NCI-H2107 treated with DMSO at 0.1 percent for 48 hours (cell line): Measurements from ENCODE around the gene ARPC2.
"Not testable (repeated sequence)": the region's sequence is repeated elsewhere in the genome, so short reads cannot be mapped to it uniquely, and the experiment has no call there.

Source experiments
- DNase-seq: peaks from one replicate; lab custom pipeline; 2025; ENCODE audit not compliant: unreplicated experiment; lab: John Stamatoyannopoulos, UW

ARPC2 gene

DNA sequence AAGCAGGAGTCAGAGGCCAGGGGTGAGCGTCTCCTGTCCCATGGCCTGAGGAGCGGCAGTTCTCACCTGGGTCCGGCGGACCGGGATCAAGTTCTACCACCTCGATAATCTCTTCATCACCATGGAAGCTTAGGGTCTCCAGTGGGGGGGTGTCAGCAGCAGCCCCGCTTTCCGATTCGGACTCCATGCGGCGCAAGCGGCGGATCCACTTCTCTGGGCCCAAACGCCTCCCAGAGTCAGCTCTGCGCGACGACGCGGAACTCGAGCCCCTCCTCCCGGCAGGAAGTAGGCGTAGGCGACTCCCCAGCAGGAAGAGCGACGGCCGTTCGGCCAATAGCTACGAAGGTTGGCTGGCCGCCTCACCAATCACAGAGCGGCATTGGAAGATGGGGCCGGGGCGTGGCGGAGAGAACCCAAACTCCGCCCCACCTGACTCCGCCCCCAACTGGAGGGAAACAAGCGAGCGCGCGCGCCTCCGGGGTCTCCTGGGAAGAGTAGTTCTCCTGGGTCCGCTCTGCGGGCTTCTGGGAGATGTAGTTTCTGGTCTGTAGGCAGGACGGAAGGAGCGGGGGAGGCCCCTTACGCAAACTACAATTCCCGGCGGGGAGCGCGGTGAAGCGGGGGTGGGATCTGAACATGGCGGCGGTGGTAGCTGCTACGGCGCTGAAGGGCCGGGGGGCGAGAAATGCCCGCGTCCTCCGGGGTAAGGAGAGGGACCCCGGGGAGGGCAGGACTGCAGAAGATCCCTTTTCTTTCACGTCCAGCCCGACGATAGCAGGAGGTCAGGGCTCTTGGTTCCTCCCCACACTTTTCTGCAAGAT, 53.1 kb downstream of the ARPC2 start, which contains the start of the genes AAMP and PNKD:
Gene AAMP (minus strand): TSS at position 238 of the 821 bp plus-strand sequence. CDS start 51 bp downstream, at position 187.
Gene PNKD (plus strand): TSS at position 620 of the 821 bp plus-strand sequence. CDS start 17 bp downstream, at position 637.
- DNase-seq: peak; percentile 93

DNA sequence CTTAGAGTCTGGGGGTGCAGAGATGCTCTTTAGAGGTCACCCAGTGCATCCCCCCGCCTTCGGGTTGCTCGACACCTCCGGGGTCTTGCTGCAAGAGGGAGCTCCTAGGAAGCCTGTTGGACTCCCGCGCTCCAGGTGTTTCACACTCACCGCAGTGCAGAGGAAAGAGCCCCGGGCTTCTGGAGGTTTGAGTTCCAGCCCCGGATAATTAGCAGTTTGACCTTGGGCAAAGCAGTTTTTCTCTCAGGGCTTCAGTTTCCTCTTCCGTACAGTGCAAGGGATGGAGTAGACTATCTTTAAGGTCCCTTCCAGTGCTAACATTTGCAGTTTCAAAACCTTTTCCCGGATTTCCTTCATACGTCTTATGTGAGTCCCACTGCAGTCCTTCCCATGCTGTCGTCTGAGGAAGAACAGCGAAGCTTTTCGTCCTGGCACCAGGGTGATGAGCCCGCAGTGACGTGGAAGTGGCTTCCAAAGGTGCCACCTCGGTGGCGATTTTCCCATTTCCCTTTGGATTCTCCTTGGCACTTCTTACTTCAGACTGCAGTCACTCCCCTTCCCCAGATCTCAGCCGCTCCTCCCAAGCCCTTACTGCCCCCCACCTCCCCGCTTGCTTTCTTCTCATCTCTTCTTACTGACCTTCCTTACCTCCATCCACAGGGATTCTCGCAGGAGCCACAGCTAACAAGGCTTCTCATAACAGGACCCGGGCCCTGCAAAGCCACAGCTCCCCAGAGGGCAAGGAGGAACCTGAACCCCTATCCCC, 53.9 kb downstream of the ARPC2 start:
- no peak for DNase-seq

DNA sequence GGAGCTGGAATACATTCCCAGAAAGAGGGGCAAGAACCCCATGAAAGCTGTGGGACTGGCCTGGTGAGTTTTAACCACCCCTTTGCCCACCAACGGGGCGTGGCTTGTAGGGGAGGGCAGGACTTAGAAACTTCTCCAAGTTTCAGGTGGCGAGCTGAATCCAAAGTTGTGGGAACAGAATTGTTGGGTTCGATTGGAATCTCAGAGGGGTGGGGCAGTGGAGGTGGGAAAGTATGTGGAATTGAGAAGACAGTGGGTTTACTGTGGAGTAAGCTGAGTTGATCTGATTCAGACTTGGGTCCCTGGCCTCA, 54.5 kb downstream of the ARPC2 start:
- no peak for DNase-seq

DNA sequence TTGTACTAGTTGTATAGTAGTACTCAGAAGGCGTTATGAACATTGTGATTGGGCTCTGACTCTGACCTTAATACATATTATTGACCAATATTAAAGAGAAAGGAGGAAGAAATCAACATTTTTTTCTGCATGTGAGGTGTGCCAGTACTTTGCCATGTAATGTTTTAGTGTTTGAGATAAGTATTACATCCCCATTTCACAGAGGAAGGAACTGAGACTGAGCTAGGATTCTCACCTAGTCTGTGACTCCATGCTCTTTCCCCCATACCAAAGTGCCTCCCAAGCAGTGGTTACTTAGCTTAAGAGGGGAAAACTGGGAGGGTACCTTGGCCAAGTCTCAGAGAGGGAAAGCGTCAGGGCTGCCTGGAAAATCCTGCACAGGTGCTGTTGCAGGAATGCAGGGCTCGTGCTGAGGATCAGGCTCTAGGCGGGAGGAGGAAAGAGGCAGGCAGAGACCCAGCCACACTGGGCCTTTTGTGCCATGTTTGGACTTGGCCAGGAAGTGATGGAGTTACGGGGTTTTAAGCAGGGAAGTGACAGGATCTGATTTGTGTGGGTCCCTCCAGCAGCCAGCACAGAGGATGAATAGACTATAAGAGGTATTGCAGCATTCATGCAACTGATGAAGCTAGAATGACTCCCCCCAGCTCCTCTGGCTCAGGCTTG, 55.0 kb downstream of the ARPC2 start:
- no peak for DNase-seq

DNA sequence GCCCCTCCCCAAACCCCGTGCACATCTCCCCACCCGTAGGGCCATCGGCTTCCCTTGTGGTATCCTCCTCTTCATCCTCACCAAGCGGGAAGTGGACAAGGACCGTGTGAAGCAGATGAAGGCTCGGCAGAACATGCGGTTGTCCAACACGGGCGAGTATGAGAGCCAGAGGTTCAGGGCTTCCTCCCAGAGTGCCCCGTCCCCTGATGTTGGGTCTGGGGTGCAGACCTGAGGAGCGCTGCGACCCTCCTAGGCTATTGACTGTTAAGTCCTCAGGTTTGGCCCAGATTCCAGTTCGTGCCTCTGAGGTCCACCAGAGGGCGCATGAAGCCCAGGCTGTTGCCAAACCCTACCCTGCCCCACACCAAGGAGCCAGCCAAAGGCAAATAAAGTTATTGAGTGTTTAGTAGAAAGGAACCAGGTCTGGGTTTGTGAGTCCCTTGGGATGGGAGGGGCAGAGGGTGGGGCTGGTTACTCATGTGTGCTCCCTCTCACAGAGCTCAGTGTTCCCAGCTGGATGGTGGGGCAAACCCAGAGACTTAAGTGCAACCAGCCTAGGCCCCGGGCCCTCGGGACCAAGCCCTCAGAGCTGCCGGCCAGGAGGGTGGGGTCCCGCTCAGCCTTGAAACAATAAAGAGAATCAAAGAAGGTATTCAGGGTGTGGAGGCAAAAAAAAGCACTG, 55.7 kb downstream of the ARPC2 start:
- DNase-seq: peak; percentile 74

DNA sequence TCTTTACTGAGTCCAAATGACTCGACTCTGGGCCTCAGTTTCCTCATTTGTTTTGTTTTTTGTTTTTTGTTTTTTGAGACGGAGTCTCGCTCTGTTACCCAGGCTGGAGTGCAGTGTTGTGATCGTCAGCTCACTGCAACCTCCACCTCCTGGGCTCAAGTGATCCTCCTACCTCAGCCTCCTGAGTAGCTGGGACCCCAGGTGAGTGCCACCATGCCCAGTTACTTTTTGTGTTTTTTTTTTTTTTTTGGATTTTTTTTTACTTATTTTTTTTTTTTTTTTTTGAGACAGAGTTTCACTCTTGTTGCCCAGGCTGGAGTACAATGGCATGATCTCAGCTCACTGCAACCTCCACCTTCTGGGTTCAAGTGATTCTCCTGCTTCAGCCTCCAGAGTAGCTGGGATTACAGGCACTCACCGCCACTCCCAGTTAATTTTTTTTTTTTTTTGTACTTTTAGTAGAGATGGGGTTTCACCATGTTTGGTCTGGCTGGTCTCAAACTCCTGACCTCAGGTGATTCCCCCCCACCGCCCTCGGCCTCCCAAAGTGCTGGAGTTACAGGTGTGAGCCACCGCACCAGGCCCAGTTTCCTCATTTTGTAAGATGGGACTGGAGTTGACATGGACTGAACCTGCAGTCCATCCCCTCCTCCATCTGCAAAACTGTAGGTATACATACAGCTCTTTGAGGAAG, 56.4 kb downstream of the ARPC2 start:
- not testable (repeated sequence) for DNase-seq

DNA sequence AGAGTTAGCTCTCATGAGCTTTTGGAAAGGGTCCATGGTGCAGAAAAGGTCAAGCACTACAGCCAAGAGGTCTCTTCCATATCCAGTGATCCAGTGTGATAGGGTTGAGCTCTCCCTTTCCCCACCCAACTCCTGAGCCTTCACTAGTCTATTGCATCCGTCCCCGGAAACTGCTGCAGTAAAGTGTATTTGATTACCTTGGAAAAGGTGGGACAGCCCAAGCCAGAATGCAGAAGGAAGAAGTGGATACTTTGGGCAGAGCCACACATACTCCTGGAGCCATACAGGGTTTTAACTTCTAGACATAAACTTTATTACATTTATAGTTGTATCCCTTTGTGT, 56.9 kb downstream of the ARPC2 start:
- no peak for DNase-seq

DNA sequence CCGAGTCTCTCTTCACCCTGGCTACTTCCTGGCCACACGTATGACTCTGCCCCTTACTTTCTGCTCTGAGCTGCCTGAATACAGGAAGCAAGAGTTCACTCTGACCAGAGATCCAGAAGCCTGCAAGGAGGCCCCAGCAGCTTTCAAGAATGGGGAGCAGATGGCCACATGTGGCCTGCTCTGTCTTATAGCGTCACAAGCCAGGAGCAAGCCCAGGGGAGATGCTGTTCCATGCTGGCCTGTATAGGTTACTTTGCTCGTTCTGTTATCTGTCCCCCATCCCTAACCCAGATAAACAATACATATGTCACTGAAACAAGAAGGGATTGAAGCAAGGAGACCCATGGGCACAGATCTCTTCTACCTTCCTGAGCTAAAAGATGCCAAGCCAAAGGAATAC, 57.6 kb downstream of the ARPC2 start:
- DNase-seq: no peak

DNA sequence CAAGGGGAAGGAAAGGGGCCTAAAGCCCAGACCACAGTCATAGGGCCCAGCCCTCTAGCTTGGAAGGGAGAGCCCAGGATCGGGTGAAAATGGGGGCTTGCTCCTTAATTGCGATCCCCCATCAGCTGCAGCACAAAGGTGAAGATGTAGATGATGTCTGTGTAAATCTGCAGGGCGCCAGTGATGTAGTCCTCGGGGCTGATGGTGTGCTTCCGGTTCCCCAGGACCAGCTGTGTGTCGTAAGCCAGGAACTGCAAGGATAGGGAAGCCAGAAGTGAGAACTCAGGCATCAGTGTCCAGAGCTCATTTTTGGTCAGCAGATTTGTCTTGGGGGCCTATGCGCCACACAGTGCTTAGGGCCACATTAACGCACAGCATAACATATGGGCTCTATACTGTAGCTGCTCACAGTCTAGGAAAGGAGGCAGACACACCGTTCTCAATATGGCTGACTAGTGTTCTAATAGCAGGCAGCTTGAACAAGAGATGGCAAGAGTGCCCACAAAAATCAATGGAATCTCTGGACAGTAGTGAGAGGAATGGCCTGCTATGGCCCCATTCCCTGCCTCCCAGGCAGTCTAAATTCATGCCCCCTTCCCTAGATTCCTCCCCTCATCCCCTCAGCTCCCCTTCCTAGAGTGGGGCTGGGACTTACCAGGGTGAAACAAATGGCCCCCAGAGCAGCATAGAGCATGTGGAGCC, 58.5 kb downstream of the ARPC2 start:
- DNase-seq: no peak

DNA sequence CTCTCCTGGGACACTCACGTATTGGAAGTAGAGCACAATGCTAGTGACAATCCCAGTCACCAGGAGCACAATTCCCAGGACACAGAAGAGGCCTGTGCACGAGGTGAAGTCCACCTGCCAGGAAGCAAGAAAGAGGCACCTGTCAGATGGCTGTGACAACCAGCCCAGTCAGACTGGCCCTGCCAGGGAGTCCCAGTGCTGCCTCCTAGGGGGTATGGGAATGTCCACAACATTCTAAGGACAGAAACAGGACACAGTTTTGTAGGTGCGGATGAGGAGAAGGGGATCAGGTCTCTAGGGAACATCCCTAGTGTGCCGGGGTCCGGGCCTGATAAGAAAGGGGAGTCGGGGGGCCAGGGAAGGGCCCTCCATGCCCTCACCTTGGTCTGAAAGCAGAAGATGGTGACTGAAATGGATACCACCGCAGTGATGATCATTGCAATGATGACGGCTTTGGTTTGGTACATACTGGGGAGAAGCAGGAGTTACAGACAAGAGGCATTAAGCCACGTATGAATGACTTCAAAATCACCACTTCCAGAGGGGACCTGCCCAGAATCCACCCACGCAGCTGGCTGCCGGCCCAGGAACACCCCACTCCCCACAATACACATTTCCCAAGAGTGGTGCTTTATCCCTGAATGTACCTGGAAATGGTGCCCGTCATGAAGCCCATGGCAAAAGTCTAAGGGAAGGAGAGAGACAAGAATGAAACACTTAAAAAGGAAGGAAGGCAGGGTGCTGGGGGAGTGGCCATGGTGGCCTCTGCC, 60.2 kb downstream of the ARPC2 start:
- no peak for DNase-seq

DNA sequence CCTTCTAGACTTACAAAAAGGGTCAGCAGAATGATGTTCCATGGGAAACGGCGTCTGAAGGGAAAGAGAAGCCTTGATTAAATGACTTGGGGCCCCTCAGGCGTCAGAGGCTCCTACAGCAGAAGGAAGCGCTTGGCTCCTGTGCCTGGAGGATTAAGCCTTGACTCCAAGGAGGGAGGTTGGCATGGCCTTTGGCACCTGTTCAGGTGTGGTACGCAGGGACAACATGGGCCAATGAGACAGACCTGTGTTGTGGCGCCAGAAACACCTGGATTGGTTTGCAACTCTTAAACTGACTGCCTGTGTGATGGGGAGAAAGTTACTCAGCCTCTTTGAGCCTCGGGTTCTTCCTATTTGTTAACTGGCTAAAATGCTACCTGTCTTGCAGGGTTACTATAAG, 60.9 kb downstream of the ARPC2 start:
- no peak for DNase-seq

DNA sequence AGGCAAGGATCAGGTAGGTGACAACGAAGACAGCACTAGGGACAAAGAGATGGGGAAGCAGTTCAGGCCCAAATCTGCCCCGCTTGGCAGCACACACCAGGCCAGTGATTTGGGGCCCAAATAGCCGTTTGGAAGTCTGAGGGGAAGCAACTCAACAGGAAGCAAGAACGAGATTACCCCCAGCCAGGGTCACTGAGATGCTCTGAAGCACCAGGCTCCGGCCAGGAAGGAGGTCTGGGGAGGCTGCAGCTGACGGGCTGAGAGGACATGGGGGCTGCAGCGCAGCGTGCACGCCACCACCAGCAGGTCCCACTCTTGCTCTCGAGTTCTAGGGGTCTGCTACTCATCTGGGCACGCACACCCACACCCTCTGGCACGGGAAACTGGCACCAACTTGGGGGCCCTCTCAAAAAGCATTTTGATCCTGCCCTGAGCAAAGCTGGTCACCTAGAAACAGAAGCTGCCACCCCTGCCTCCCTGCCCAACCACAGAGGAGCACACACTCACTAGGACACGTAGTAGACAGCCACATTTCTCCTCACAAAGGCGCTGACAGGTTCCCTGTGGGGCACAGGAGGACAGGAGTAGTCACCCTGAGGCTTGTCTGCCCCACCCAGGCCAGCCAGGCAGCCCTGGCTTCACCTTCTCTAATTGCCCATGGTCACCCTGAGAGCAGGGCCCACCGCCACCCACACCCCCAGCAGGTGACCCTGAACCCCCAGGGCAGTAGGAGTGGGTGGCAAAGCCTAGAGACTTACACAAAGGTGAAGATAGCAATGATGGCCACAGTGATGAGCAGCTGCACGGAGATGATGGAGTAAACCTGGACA, 61.8 kb downstream of the ARPC2 start:
- DNase-seq: no peak

DNA sequence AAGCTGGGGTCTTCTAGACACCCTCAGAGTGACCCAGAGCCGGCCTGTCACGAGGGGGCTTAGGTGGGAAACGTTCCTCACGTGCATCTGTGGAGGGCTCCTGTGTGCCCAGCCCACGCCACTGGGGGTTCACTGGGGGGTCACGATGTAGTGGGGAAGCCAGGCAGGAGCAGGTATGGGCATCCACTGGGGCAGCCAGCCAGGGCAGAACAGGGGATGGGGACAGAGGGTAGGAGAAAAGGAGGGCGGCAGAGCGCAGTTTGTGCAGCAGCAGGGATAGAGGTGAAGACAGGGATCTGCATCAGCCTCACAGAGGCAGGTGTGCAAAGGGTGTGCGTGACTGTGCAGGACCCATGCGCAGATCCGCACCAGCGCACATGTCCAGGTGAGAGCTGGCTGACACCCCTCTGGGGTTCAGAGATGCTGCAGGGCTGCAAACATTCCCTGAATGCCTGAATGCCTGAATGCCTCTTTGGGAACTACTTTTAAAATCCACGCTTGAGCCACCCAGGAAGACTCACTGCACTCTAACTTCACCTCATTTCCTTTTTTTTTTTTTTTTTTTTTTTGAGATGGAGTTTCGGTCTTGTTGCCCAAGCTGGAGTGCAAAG, 63.4 kb downstream of the ARPC2 start:
- no peak for DNase-seq

DNA sequence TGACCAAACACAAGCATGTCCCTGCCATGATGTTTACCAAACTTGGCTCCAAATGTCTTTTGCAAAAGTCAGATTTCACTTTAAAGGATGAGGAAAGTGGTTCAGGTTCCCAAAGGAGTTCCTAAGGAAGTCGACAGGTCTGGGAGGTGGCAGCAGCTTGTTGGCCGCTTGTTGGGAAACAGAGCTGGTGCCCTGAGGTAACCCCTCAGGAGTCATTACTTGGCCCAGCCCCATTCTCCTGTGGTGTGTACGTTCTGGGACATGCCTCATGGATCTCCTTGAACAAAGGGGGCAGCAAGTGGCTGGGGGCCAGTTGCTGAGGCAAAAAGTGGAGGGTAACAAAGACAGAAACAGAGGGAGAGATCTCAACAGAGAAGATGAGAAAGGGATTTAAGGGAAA, 64.5 kb downstream of the ARPC2 start:
- no peak for DNase-seq

DNA sequence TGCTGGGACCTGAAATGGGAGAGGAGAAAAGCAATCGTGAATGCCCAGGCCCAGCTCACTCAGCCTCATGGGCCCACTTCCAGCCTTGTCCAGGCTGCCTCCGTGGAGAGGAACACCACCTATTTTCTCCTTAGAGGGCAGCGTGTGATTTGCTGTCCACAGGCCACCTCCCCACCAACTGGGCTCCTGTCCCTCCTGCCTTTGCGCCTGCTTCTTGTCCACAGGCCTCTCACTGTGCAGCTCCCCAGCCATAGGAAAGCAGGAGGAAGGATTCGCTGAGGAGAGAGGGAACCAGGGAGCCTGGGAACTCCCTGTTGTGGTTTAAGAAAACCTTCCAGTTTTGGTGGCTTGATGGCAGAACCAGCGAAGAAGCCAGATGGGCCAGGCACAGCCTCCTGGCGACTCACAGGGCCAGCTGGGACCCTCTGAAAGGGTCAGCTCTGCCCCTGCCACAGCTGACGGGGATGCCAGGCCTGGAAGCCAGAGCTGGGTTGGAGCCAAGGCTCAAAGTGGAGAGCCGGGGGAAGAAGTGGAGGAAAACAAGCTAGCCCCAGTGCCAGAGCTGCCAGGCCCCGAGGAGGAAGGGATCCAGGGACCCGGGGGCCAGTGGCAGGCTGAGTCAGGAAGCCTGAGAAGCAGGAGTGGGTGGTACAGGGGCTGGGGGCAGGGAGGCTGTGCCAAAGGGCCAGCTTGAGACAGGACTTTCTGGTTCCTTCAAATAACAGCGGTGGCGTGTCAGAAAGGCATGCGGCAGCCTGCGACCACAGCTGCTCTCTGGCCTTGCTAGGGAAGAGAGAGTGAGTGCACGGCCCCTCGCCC, 65.4 kb downstream of the ARPC2 start:
- DNase-seq: no peak

DNA sequence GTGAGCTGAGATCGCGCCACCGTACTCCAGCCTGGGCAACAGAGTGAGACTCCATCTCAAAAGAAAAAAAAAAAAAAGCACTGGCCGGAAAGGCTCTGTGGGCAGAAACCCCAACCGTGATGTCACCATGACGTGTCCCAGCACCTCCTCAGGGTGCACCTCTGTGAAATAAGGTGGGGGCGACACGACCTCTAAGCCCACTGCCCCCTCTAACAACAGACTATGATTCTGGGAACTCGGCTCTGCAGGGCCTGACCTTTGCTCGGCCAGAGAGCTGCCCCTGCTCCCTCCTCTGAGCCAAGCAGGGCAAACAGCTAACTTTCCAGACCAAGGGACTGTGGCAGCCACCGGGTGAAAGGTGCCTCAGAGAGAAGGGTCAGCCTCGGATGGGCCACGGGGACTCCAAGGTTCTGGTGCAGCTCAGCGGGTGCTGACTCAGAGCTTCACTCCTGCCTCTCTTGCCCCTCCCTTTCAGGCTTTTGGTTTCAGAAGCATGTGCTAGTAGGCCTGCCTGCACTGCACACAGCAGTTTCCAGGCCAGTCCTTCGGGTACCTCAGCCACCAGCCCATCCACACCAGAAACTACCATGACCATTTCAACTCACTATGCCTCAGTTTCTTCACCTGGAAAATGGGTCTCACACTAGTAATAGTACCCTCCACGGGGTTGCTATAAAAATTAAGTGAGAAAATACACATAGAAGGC, 67.3 kb downstream of the ARPC2 start:
- no peak for DNase-seq

DNA sequence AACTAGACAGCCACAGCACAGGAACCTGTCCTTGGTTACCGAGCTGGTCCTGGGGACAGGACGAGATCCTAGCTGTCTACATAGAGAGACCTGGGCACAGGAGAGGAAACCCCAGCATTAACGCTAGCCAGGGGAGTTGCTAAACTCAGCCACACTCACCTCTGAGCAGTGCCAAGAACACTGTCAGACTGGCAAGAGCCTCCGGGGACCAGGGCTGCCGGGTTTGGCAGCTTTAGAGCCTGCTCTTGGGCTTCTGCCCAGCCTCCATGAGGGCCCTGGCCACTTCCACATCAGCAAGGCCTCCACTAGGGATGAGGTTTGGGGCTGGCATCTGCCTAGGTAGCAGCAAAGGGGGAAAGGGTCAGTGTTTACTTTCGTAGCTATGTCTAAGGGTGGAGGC, 68.6 kb downstream of the ARPC2 start:
- no peak for DNase-seq
